ENCODE measurements around the gene CNOT1. TPM values are rescaled to one million over a fixed set of nuclear protein-coding genes. Genes with fewer than 3 reads are reported as not detected.

The CNOT1 gene
- total RNA-seq, 6 experiments from 2014 or later, result 53.8 to 74.9 (median 65.5) TPM

DNA sequence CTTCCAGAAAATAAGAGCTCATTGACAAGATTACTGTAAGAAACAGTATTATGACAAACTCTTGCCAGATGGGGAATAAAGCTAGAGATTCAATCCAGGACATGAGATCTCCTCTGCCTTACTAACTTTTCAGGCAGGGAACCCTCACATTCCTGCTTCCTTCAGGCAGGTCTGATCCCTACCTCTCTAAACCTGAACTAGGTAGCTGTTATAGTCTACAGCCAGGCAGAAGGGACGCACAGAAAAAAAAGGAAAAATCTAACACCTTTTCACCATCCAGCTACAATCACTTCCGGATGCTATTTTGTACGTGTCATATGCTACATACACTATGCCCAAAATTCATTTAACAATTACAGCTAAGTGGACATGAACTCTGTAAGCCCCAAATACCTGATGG is 41.2 kb downstream of the CNOT1 start:
- WGBS (ENCODE audit: insufficient coverage, low coverage, low lambda C conversion rate, missing lambda C conversion rate), result 94% methylated on average over 3 of the region's 3 CpGs
- H3K27ac ChIP-seq, result no peak overlapping the region
- no peak for TF ChIP-seq POLR2A (IDR thresholded peaks at IDR 0.05)
- TF ChIP-seq, protein P1, sequence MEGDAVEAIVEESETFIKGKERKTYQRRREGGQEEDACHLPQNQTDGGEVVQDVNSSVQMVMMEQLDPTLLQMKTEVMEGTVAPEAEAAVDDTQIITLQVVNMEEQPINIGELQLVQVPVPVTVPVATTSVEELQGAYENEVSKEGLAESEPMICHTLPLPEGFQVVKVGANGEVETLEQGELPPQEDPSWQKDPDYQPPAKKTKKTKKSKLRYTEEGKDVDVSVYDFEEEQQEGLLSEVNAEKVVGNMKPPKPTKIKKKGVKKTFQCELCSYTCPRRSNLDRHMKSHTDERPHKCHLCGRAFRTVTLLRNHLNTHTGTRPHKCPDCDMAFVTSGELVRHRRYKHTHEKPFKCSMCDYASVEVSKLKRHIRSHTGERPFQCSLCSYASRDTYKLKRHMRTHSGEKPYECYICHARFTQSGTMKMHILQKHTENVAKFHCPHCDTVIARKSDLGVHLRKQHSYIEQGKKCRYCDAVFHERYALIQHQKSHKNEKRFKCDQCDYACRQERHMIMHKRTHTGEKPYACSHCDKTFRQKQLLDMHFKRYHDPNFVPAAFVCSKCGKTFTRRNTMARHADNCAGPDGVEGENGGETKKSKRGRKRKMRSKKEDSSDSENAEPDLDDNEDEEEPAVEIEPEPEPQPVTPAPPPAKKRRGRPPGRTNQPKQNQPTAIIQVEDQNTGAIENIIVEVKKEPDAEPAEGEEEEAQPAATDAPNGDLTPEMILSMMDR (IDR thresholded peaks at IDR 0.05), result no peak
- ATAC-seq, result no peak
- peaks cover 0 to 32% (median 8%) of the 10 kb centered on the region in 4 donors for H3K4me1 ChIP-seq
- H3K36me3 ChIP-seq, result peaks cover 0 to 53% (median 28%) of the 10 kb centered on the region in 4 donors
- no peak overlapping the region for H3K4me3 ChIP-seq
- H3K27me3 ChIP-seq, result no peaks in the 10 kb centered on the region
- intact Hi-C loops (cut with DNase I), result no loop called here
- no peak for DNase-seq
- no peaks in the 10 kb centered on the region for H3K9me3 ChIP-seq

DNA sequence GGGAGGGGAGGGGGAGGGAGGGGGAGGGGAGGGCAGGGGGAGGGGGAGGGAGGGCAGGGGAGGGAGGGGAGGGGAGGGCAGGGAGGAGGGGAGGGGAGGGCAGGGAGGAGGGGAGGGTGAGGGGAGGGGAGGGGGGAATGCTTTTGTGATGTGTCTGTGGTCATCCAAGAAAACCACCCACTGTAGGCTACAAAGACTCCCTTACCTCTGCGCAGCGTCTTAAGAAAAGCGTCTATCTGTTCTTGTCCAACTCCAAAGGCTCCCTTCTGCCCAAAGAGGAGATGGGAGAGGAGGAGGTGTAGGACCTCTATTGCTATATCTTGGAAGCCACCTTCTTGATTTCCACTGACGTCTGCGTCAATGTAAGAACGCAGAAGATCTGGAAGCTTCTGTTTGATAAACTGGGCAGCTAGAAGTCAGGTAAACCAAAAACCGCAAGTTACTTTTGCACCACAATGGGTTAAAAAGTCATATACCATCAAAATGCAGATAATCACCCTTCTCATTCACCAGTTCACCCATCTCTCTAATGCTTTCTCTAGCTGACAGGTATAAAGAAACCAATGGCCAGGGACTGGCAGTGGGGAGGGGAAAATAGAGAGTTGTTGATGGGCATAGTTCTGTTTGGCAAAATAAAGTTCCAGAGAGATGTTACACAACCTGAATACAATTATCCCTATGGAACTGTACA is 43.1 kb downstream of the CNOT1 start:
- Histone ChIP-seq H3K9me3 (no peaks in the 10 kb centered on the region), H3K27ac (no peak overlapping the region), H3K36me3 (peaks cover 4 to 57% (median 23%) of the 10 kb centered on the region in 4 donors), H3K4me1 (peaks cover 0 to 43% (median 10%) of the 10 kb centered on the region in 4 donors), H3K4me3 (no peak overlapping the region), H3K27me3 (no peaks in the 10 kb centered on the region)
- intact Hi-C loops (cut with DNase I), result no loop called here
- no peak for ATAC-seq
- no peak for DNase-seq
- 87% methylated on average over 5 of the region's 7 CpGs for WGBS (ENCODE audit: insufficient coverage, low coverage, low lambda C conversion rate, missing lambda C conversion rate)
- TF ChIP-seq, protein P1 (IDR thresholded peaks at IDR 0.05), result no peak
- TF ChIP-seq POLR2A (IDR thresholded peaks at IDR 0.05), result no peak

DNA sequence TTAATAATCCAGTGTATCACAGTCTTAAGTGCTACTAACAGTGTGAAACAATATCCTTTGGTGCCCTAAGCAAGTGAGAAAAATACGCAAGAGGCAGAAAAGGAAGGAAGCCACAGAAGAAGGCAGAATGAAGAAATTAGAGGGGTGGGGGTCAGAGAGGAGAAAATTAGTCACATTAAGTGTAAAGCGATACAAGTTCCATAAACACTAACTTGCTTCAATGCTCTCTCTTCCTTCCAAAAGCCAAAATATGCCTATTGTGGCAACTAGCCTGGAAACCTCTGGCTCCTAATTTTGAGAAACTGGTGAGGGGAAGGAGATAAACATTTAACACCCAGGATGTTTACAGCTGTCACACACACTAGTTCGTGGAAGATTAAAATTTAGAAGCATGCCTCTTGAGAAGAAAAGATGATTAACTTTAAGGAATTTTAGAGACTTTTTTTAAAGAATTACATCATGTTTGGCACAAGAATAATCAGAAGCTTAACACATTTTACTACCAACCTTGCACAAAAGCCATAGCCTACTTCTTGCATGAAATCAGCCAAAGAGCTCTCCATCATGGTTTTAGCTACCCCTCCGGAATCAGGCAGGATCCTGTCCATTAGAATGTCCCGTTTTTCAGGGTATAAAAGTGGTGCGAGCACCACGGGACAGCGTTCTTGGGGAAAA is 44.7 kb downstream of the CNOT1 start:
- TF ChIP-seq POLR2A (IDR thresholded peaks at IDR 0.05), result no peak
- TF ChIP-seq, protein P1 (IDR thresholded peaks at IDR 0.05), result no peak
- H3K9me3 ChIP-seq, result no peaks in the 10 kb centered on the region
- no peak overlapping the region for H3K27ac ChIP-seq
- intact Hi-C loops (cut with DNase I), result no loop called here
- peaks cover 8 to 73% (median 30%) of the 10 kb centered on the region in 4 donors for H3K36me3 ChIP-seq
- ATAC-seq (no peak), DNase-seq (no peak)
- H3K4me1 ChIP-seq, result peaks cover 0 to 31% (median 4%) of the 10 kb centered on the region in 4 donors
- 82% methylated on average over 7 of the region's 8 CpGs for WGBS (ENCODE audit: insufficient coverage, low coverage, low lambda C conversion rate, missing lambda C conversion rate)
- no peaks in the 10 kb centered on the region for H3K27me3 ChIP-seq
- no peak overlapping the region for H3K4me3 ChIP-seq

DNA sequence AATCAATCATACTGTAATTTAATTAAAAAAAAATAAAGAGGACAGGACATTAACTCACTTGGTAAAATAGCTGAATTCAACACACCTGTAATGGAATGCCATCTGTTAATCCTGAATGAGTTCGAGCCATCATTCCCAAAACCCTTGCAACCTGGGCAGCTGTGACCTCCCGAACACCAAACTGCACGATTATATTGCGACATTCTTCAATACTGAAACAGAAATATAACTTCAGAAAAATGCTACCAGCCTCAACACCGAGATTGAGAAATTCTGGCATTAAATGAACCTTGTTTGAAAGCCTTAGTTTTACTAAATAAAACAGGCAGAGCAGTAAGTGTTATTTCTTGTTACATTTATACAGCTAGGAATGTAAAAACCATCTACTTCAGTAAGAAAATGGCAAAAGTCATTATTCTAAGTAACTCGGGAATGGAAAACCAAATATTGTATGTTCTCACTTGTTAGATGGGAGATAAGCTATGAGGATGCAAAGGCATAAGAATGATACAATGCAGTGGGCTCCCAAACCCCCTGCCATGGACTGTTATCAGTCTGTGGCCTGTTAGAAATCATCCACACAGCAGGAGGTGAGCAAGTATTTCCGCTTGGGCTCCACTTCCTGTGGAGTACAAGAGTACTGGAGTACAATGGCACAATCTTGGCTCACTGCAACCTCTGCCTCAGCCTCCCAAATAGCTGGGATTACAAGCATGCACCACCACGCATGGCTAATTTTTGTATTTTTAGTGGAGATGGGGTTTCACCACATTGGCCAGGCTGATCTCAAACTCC is 46.5 kb downstream of the CNOT1 start:
- peak; percentile 75 to 85 (median 77) for ATAC-seq
- peak in 1 of 3 donors; percentile 51 for DNase-seq
- Histone ChIP-seq H3K9me3 (no peaks in the 10 kb centered on the region), H3K27me3 (no peaks in the 10 kb centered on the region), H3K4me1 (peaks cover 0 to 22% (median 3%) of the 10 kb centered on the region in 4 donors), H3K36me3 (peaks cover 8 to 82% (median 42%) of the 10 kb centered on the region in 4 donors), H3K4me3 (no peak overlapping the region), H3K27ac (peak overlapping the region in 2 of 3 donors; percentile 27 to 75)
- 36% methylated on average over 7 of the region's 8 CpGs for WGBS (ENCODE audit: insufficient coverage, low coverage, low lambda C conversion rate, missing lambda C conversion rate)
- TF ChIP-seq POLR2A (IDR thresholded peaks at IDR 0.05), result no peak
- TF ChIP-seq, protein P1 (IDR thresholded peaks at IDR 0.05), result no peak
- intact Hi-C loops (cut with DNase I), result no loop called here

Data from right lobe of liver (tissue), 6 donors.